ENCODE results near the gene RFPL4A.
"Not testable (repeated sequence)": the region's sequence is repeated elsewhere in the genome, so short reads cannot be mapped to it uniquely, and the experiment has no call there.

Gene RFPL4A

DNA sequence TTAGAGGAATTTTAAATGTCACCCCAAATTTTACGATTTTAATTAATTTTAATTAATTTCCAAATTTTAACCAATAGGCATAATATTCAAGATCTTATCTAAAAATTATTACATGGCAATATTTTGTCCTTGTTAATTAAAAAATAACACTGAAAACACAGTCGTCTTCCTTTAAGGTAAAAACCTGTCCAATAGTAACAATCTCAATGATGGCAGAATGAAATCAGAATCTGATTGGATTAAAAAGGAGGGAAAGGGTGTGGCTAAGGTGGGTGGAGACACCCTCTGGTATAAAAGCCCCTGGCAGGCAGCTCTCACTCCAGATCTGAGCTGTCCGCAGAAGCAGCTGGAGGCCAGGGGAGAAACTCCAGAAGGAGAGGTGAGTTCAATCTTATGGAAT, at the start of gene RFPL4A:
TSS of gene RFPL4A (plus strand) at position 301 of the 400 bp plus-strand sequence. CDS start 2,704 bp downstream, outside the sequence.
- not testable (repeated sequence) for DNase-seq (ENCODE audit: low read depth)

DNA sequence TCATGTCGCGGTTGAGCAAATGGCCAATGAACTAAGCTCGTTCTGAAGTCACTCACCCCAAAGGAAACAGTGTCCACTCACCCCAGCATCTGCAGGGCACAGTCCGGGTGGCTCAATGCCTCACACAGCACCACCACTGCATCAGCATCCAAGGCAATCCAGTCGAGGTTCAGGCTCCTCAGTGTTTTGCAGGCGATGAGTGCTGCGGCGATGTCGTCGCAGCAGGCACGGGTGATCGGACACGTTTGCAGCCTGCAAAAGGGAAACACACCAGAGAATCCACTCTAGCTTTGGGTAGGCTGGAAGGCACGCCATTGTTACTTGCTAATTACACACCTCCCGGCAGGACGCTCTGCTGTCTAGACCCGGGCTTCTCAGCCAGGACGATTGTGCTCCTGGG, 47.2 kb upstream of the RFPL4A start:
- DNase-seq (ENCODE audit: low read depth) = no peak

DNA sequence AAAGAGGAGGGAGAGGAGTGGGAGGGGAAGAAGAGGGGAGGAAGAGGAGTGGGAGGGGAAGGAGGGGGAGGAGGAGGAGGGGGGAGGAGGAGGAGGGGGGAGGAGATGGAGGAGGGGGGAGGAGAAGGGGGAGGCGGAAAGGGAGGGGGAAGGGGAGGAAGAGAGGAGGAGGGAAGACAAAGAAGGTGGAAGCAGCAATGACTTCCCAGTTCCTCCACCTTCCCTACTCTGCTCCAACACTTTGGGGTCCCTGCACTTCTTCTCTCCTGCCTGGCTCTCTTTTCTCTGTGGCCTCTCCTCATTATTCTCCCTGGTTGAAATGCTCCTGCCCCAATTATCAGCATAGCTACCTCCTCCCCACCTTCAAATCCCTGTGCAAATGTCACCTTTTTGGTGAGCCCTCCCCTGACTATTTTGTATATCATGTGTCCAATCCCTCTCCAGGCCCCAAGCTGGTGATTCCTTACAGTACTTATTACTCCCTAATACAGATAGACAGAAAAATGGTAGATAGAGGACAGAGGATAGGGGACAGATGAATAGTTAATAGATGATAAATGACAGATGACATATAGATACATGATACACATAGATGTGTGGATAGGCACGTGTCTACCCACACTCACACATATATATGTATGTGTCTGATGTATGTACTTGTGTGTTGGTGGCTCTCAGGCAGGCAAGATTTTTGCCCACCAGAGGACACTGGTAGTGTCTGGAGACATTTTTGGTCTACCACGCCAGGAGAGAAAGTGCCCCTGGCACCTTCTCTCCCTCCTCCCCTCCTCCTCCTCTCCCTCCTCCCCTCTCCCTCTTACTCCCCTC, 45.9 kb upstream of the RFPL4A start:
- DNase-seq (ENCODE audit: low read depth) = no peak

DNA sequence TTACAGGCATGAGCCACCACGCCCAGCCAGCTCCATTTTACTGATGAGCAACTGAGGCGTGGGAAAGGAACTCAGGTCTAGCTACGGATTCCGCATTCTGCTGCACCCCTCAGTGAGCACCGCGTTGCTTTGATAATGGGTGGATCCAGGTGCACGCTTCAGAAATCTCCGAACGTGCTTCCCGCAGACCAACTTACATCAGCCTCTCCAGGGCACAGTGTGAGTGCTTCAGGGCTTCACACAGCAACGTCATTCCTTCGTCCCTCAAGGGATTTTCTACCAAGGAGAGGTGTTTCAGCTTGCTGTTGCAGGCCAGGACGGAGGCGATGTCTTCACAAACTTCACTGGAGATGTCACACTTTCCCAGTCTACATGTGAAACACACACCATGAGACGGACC, 42.4 kb upstream of the RFPL4A start:
- no peak for DNase-seq (ENCODE audit: low read depth)

DNA sequence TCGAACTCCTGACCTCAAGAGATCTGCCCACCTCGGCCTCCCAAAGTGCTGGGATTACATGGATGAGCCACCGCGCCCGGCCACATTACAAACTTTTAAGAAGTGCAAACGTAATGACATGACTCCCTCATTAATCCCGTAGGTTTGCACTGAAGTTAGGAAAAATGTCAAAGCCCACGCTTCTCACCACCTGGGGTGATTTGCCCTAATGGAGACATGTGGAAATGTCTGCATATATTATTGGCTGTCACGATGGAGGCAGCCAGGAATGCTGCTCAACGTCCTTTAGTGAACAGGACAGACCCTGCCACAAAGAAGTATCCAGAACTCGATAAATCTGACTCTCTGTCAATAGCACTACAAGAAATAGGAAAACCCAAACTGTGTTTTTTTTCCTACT, 41.6 kb upstream of the RFPL4A start:
- DNase-seq (ENCODE audit: low read depth) = no peak

DNA sequence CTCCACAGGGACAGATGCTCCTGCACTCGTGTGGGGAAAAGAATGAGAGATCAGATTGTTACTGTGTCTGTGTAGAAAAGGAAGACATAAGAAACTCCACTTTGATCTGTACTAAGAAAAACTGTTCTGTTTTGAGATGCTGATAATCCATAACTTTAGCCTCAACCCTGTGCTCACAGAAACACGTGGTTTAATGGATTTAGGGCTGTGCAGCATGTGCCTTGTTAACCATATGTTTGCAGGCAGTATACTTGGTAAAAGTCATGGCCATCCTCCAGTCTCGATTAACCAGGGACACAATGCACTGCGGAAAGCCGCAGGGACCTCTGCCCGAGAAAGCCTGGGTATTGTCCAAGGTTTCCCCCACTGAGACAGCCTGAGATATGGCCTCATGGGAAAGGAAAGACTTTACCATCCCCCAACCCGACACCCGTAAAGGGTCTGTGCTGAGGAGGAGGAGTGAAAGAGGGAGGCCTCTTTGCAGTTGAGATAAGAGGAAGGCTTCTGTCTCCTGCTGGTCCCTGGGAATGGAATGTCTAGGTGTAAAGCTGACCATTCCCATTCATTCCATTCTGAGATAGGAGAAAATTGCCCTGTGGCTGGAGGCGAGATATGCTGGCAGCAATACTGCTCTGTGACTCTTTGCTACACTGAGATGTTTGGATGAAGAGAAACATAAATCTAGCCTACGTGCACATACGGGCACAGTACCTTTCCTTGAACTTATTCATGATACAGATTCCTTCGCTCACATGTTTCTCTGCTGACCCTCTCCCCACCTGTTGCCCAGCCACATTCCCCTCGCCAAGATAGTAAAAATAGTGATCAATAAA, 40.8 kb upstream of the RFPL4A start:
- not testable (repeated sequence) for DNase-seq (ENCODE audit: low read depth)

DNA sequence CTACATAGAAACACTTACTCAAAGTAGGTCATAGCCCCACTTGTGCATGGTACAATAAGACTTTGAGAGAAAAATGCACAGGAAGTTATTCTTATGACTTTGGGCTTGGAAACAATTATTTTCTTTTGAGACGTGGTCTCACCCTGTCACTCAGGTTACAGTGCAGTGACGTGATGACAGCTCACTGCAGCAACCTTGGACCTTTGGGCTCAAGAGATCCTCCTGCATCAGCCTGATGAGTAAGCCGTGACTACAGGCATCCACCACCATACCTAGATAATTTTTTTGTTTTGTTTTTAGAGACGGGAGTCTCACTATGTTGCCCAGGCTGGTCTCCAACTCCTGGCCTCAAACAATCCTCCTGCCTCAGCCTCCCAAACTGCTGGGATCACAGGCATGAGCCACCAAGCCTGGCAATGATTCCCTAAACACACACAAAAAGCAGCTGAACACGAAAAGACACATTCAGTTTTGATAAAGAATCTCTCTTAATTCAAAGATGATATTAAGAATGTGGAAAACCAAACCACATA, 38.6 kb upstream of the RFPL4A start:
- DNase-seq (ENCODE audit: low read depth) = no peak

DNA sequence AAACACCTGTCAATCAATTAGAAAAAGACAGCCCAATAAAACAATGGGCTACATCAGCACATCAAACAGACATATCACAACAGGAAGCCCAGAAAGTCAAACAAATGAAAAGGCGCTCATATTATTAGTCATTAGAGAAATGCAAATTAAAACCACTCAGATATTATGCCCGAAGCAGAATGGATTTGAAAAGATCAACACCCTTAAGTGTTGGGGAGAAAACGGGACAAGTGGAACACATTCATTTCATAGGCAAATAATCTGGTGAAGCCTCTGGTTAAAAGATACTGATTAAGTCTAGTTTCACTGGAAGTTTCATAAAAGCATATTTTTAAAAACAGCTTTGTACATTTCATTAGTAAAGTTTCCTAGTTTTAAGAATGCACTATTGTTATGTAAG, 38.1 kb upstream of the RFPL4A start:
- DNase-seq (ENCODE audit: low read depth) = no peak

DNA sequence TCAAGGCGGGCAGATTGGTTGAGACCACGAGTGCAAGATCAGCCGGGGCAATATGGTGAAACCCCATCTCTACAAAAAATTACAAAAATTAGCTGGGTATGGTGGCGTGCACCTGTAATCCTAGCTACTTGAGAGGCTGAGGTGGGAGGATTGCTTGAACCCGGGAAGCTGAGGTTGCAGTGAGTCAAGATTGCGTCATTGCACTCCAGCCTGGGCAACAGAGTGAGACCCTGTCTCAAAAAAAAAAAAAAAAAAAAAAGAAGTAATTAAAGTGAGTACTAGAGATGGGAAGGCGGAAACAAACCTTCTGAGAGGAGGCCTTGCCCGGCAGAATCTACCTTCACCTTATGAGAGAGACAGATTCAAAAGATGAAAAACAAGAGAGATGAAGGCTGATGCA, 35.4 kb upstream of the RFPL4A start:
- no peak for DNase-seq (ENCODE audit: low read depth)

DNA sequence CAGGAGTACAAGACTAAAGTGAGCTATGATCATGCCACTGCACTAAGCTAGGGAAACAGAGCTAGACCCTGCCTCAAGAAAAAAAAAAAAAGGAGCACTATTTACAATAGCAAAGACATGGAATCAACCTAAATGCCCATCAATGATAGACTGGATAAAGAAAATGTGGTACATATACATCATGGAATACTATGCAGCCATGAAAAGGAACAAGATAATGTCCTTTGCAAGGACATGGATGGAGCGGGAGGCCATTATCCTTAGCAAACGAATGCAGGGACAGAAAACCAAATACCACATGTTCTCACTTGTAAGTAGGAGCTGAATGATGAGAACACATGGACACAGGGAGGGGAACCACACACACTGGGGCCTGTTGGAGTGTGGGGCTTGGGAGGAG, 28.5 kb upstream of the RFPL4A start:
- not testable (repeated sequence) for DNase-seq (ENCODE audit: low read depth)

DNA sequence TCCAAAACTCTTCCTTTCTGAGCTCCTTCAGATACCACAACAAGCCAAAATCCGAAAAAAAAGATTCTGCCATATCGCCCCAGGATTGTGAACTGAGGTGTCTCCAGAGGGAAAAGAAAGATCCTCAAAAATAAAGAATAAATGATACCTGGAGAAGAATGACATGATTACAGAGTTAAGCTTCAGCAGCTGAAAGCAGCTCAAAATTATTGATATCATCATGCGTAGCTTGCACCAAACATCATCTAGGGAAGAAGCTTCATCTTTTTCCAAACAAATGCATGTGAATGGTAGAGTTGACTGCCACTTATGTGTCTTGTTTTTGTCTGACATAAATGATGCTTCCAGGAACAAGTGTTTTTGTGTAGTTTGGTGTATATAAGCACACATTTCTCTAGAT, 20.6 kb upstream of the RFPL4A start, which contains the start of gene NLRP9:
TSS of gene NLRP9 (minus strand) at position 101 of the 400 bp plus-strand sequence. CDS start at position 73, 28 bp downstream.
- DNase-seq (ENCODE audit: low read depth) = no peak

DNA sequence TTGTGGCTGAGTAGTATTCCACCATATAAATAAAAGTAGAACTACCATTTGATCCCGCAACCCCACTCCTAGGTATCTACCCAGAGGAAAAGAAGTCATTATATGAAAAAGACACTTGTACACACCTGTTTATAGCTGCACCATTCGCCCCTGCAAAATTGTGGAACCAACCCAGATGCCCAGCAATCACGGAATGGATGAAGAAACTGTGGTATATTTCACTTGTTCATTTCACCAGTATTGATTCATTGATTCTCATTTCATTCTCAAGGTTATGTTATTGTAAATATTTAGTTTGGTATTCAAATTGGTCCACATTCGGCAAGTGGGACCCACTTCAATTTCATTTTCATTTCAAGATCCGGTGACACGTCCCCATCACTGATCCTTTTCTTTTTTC, 8.2 kb upstream of the RFPL4A start:
- no peak for DNase-seq (ENCODE audit: low read depth)

DNA sequence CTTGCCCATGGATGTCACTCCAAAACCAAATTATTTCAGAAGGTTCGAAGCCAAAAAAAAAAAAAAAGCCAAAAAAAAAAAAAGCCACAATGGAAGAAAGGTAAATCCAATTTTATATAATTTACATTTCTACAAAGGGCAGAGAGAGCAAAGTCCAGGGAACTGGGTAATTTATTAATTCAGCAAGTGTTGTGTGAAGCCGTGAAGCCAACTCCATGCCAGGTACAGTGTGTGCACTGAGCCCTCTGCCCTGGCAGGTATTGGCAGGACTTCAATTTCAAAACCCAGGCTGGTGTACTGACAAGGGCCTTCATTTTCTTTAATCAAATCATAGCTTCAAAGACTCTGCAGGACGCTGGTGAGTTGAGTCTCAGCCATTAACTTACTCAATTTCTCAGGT, 5.5 kb upstream of the RFPL4A start:
- DNase-seq (ENCODE audit: low read depth) = no peak

DNA sequence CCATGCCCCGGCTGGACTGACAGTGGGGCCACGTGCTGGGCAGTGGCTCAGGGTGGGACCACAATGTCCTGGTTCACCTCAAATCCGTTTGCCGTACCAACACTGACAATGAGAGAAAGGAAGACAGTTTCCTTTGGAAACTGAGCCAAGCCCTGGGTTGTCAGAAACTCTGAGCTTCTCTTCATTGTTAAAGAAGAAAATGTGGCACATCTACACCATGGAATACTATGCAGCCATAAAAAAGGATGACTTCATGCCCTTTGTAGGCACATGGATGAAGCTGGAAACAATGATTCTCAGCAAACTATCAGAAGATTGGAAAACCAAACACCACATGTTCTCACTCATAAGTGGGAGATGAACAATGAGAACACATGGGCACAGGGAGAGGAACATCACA, 2.1 kb upstream of the RFPL4A start:
- DNase-seq (ENCODE audit: low read depth) = not testable (repeated sequence)

DNA sequence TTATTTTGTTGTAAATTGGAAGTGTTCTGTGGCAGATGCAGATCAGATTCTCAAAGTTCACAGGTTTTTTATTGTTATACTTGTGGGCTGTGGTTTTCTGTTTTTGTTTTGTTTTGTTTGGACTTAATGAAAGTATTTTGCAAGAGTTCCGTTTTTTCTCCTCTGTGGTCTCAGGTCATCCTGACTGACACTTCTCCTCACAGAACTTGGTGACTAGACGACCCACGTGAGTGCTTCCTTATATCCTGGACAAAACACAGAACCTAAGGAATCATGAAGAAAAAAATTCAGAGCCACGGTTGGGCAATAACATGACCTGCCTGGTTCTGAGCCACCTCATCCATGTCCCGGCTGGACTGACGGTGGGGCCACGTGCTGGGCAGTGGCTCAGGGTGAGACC, 7.6 kb downstream of the RFPL4A start:
- no peak for DNase-seq (ENCODE audit: low read depth)

DNA sequence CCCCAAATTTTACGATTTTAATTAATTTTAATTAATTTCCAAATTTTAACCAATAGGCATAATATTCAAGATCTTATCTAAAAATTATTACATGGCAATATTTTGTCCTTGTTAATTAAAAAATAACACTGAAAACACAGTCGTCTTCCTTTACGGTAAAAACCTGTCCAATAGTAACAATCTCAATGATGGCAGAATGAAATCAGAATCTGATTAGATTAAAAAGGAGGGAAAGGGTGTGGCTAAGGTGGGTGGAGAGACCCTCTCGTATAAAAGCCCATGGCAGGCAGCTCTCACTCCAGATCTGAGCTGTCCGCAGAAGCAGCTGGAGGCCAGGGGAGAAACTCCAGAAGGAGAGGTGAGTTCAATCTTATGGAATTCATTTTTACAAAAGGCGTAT, 9.9 kb downstream of the RFPL4A start, which contains the start of gene RFPL4AL1:
TSS of gene RFPL4AL1 (plus strand) at position 301 of the 400 bp plus-strand sequence. CDS start 2,687 bp downstream, outside the sequence.
- not testable (repeated sequence) for DNase-seq (ENCODE audit: low read depth)

DNA sequence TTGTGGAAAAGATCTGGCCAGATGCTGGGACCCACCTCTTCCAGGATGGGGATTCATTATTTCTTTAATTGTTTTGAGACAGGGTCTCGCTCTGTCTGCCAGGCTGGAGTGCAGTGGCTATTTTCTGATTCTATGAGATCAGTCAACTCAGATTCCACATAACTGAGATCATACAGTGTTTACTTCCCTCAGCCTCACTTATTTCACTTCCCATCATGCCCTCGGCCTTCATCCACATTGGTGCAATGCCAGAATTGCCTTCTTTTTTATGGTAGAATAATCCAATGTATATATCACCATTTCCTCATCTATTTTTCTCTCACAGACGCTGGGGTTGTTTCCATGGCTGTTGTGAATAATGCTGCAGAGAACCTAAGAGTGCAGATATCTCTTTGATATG, 10.7 kb downstream of the RFPL4A start:
- not testable (repeated sequence) for DNase-seq (ENCODE audit: low read depth)

DNA sequence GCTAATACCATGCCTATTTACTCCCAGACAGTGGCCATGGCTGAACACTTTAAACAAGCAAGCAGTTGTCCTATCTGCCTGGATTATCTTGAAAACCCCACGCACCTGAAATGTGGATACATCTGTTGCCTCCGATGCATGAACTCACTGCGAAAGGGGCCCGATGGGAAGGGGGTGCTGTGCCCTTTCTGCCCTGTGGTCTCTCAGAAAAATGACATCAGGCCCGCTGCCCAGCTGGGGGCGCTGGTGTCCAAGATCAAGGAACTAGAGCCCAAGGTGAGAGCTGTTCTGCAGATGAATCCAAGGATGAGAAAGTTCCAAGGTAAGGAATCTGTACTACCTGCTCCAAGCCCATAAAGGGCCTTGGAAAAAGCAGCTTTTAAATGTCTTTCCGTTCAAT, 18.6 kb downstream of the RFPL4A start:
- DNase-seq (ENCODE audit: low read depth) = no peak

DNA sequence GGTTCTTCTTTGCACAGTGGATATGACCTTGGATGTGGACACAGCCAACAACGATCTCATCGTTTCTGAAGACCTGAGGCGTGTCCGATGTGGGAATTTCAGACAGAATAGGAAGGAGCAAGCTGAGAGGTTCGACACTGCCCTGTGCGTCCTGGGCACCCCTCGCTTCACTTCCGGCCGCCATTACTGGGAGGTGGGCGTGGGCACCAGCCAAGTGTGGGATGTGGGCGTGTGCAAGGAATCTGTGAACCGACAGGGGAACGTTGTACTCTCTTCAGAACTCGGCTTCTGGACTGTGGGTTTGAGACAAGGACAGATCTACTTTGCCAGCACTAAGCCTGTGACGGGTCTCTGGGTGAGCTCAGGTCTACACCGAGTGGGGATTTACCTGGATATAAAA, 19.4 kb downstream of the RFPL4A start:
- DNase-seq (ENCODE audit: low read depth) = no peak

DNA sequence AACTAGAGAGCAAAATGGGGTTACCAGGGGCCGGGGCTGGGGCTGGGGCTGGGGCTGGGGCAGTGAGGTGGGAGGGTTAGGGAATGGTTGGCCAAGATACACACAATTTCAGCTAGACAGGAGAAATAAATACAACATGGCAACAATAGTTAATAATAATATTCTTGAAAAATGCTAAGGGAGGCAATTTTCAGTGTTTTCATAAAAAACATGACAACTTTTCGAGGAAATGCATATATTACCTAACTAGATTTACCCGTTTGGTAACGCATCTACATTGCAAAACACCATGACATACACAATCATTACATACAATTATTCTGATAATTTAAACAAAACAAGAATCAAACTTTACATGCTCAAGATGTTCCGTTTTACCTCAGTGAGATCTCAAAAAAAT, 22.2 kb downstream of the RFPL4A start:
- DNase-seq (ENCODE audit: low read depth) = no peak

DNA sequence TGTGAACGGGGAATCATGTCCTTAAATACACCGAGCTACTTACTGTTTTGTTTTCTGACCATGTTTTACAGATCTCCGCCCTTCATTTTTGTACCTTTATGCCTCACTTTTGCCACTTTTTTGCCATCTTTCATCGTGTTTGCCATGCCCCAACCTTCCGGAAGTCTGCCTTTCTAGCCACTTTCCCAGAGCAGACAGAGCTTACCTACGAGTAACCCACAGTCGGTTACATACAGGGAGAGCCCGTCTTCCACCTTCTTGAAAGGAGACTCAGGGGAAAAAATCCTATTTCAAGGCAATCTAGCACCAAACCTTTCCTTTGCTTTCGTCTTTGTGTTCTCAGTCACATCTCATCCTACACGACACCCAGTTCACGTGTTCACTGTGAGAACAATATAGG, 36.1 kb downstream of the RFPL4A start:
- no peak for DNase-seq (ENCODE audit: low read depth)

DNA sequence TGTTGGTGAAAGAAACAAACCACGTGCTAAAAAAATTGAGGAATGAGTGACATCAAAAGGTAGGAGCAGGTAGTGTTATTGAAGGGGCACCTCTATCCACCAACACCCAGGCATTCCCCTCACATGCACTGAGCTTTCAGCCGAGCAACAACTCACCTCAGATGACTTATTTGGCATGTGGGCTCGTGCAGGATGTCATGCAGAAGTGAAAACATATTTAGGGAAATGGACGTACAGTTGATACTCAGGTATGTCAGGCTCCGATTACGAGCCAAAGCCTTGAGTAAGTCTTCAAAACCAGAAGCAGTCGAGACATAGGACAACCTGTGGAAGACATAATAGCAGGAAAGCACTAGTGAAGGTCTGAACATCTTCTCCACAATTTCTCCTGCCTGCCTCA, 42.5 kb downstream of the RFPL4A start:
- no peak for DNase-seq (ENCODE audit: low read depth)

DNA sequence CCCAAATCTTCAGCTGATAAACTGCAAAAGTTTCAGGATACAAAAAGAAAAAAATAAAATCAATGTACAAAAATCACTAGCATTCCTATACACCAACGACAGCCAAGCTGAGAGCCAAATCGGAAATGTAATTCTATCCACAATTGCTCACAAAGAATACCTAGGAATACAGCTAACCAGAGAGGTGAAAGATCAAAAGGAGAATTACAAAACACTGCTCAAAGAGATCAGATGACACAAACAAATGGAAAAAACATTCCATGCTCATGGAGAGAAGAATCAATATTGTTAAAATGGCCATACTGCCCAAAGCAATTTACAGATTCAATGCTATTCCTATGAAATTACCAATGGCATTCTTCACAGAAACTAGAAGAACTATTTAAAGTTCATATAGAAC, 43.4 kb downstream of the RFPL4A start:
- no peak for DNase-seq (ENCODE audit: low read depth)

All from non-pigmented ciliary epithelial cell (primary cell).